T-helper 17 cell (primary cell): ENCODE data around the gene CORO2B. TPM values are rescaled to one million over a fixed set of nuclear protein-coding genes. Genes with fewer than 3 reads are reported as not detected.
"Not testable (repeated sequence)": the region's sequence is repeated elsewhere in the genome, so short reads cannot be mapped to it uniquely, and the experiment has no call there.

Experiments used
- ATAC-seq: fragments of 150-1000 bp; cut with Tn5 transposase; 2 replicates; pipeline ENCODE4 v1.10.0; 2021; ENCODE audit warnings: mild to moderate bottlenecking, moderate library complexity
- DNase-seq, 3 donors: peaks; one replicate each; pipeline versions ENCODE4 v3.0.0 to v3.0.0-alpha.2; 2020 to 2021
- H3K9me3 ChIP-seq: one replicate; pipeline ENCODE4 v1.7.0; 2013; ENCODE audit warnings: low read length, mild to moderate bottlenecking; ENCODE audit not compliant: control insufficient read depth, poor library complexity, severe bottlenecking
- H3K27ac Mint-ChIP-seq: one replicate; pipeline ENCODE4 v1.8.0; 2022; ENCODE audit warnings: mild to moderate bottlenecking, moderate library complexity, mixed read lengths
- H3K27me3 Mint-ChIP-seq: one replicate; pipeline ENCODE4 v1.8.0; 2022; ENCODE audit warnings: mixed read lengths
- H3K36me3 Mint-ChIP-seq: one replicate; pipeline ENCODE4 v1.8.0; 2022; ENCODE audit warnings: low read depth, mixed read lengths
- H3K4me1 Mint-ChIP-seq: one replicate; pipeline ENCODE4 v1.8.0; 2022; ENCODE audit warnings: mild to moderate bottlenecking, mixed read lengths
- H3K4me3 Mint-ChIP-seq: one replicate; pipeline ENCODE4 v1.8.0; 2022; ENCODE audit warnings: mild to moderate bottlenecking, moderate library complexity, mixed read lengths
- total RNA-seq, 4 donors: library from RNA in 2 of 4; stranded (reverse) in 2 of 4; gene quantifications; one replicate each; pipeline ENCODE4 v1.2.3 and lab custom pipeline; 2022 to 2026

CORO2B gene
- total RNA-seq, 2 donors from 2014 or later: not detected

DNA sequence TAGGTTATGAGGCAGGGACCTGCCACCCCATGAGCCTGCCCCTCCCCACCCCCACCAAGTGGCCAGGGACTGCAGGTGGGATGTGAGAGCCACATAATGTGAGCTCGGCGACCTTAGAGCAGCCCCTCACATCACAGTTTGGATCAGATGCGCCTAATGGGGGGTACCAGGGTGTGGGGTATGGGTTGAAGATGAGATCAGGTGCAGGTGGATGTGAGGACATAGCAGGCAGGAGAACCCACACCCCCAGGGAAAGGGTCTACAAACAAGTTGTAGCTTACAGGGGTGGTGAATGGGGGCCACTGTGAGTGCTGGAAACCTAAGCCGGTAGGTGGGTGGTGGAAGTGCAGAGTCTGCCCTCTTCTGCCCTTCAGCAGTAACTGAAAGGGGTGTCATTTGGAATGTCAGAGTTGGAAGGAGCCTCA lies 94.0 kb downstream of the CORO2B start:
- no peak overlapping the region for H3K4me3 Mint-ChIP-seq
- no peaks in the 10 kb centered on the region for H3K9me3 ChIP-seq
- no peak for ATAC-seq
- peaks cover 3% of the 10 kb centered on the region for H3K4me1 Mint-ChIP-seq
- no peak for DNase-seq
- no peaks in the 10 kb centered on the region for H3K36me3 Mint-ChIP-seq
- H3K27me3 Mint-ChIP-seq: peaks cover 34% of the 10 kb centered on the region
- H3K27ac Mint-ChIP-seq: no peak overlapping the region

DNA sequence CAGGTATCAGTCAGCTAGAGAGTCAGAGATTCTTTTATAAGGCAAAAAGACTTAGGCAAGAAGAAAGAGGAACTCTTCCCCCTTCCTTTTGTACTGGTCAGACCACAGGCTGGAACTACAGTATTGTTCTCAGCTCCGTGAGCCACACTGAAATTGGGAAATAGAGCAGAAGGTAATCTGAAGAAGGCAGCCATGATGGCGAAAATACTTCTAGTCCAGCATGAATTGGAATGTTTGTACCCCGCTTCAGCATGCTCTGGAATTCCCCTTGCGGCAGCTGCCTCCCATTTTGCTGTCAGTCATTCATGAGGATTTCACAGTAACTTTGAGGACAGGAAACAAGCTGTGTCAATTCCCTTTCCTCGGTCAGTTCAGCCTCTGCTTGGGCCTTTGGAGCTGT lies 96.2 kb downstream of the CORO2B start:
- Mint-ChIP-seq H3K27ac (peak overlapping the region; percentile 54), H3K4me1 (peaks cover 3% of the 10 kb centered on the region), H3K4me3 (no peak overlapping the region), H3K27me3 (peaks cover 27% of the 10 kb centered on the region), H3K36me3 (no peaks in the 10 kb centered on the region)
- no peak for ATAC-seq
- H3K9me3 ChIP-seq: no peaks in the 10 kb centered on the region
- DNase-seq: no peak

GRCh38 chr15:68676011-68676605 lies 97.3 kb downstream of the CORO2B start:
- DNase-seq (no peak), ATAC-seq (no peak)
- peaks cover 3% of the 10 kb centered on the region for H3K4me1 Mint-ChIP-seq
- no peaks in the 10 kb centered on the region for H3K36me3 Mint-ChIP-seq
- H3K9me3 ChIP-seq: no peaks in the 10 kb centered on the region
- H3K27me3 Mint-ChIP-seq: peaks cover 35% of the 10 kb centered on the region
- no peak overlapping the region for H3K27ac Mint-ChIP-seq
- no peak overlapping the region for H3K4me3 Mint-ChIP-seq

DNA sequence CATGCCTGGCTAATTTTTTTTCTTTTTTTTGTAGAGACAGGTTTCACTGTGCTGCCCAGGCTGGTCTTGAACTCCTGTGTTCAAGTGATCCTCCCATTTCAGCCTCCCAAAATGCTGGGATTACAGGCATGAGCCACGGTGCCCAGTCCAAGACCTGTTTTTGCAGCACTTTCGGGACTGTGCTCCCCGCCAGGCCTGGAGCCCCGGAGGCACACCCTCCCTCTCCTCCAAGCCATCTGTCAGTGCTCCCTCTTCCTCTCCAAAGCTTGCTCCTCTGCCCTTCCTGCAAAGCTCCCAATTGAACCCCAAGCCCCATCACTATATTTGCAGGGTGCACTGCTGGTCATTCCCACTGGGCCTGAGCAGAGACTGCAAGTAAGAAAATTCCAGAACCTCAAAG lies 98.1 kb downstream of the CORO2B start:
- Mint-ChIP-seq H3K4me1 (peaks cover 4% of the 10 kb centered on the region), H3K36me3 (no peaks in the 10 kb centered on the region)
- no peak for ATAC-seq

DNA sequence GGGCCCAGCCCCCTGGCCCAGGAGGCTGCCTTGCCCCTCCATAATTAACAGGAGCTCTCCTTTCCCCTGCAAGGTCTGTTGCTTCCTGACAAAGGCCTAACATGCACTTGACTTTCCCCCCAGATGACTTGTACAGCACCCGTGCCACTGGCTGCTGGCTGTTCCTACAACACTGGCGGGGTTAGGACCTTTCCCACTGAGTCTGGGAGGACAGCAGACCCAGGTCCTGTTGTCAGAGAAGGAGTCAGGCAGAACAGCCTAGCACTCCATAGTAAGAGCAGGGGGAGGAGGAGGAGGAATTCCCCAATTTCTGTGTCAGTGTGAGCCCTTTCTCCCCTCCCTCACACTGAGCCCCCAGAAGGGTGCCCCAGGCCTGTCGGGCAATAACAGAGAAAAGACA lies 99.2 kb downstream of the CORO2B start:
- DNase-seq: no peak
- no peak overlapping the region for H3K4me3 Mint-ChIP-seq
- peaks cover 35% of the 10 kb centered on the region for H3K27me3 Mint-ChIP-seq
- no peaks in the 10 kb centered on the region for H3K9me3 ChIP-seq
- no peak overlapping the region for H3K27ac Mint-ChIP-seq
- H3K4me1 Mint-ChIP-seq: peaks cover 10% of the 10 kb centered on the region
- H3K36me3 Mint-ChIP-seq: no peaks in the 10 kb centered on the region
- no peak for ATAC-seq

More for the DNA sequence above, 98.1 kb downstream of the CORO2B start:
- no peak overlapping the region for H3K4me3 Mint-ChIP-seq
- DNase-seq: no peak
- no peaks in the 10 kb centered on the region for H3K9me3 ChIP-seq
- H3K27me3 Mint-ChIP-seq: peaks cover 35% of the 10 kb centered on the region
- no peak overlapping the region for H3K27ac Mint-ChIP-seq

DNA sequence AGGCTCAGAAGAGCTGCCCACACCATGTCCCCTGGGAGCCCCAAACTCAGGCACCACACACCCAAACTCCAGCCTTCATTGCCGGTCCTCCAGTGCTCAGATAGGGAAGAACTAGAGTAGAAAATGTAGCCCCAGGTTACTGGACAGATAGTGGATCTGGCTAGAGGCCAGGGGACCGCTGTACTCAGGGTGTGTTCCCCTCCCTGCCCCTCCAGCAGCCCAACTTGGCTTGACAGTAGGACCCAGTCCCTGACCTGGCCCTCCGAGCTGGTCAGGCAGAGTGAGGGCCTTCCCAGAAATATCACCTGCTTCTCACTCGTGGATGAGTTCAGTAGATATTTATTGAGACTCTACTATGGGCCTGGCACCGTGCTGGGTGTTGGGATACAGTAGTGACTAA lies 100.0 kb downstream of the CORO2B start:
- Mint-ChIP-seq H3K27me3 (peaks cover 36% of the 10 kb centered on the region), H3K4me1 (peaks cover 9% of the 10 kb centered on the region), H3K27ac (no peak overlapping the region), H3K4me3 (no peak overlapping the region), H3K36me3 (no peaks in the 10 kb centered on the region)
- no peaks in the 10 kb centered on the region for H3K9me3 ChIP-seq
- DNase-seq: no peak
- ATAC-seq: no peak

- Mint-ChIP-seq H3K27ac (no peak overlapping the region), H3K27me3 (peaks cover 40% of the 10 kb centered on the region), H3K4me3 (no peak overlapping the region), H3K4me1 (peaks cover 6% of the 10 kb centered on the region), H3K36me3 (no peaks in the 10 kb centered on the region)
- DNase-seq (no peak), ATAC-seq (no peak)
- H3K9me3 ChIP-seq: no peaks in the 10 kb centered on the region
These were observed 100.4 kb downstream of the CORO2B start for GRCh38 chr15:68679161-68679560.

DNA sequence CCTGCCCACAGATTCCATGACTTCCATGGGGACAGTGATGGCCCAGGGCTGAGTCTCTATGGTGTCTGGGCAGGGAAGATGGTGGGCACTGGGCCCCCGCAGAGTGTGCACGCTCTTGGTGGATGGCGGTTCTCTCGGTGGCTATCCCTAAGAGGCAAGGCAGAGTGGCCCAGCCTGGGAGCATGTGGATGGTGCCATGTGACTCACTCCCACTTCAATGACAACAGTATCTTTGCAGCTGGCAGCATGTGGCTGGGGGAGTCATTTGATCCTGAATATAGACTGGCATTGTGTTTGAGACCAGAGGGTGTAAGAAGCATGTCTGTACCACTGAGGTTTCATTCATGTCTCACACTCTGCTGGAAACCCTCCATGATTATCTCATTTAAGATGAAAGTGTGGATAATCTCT lies 101.2 kb downstream of the CORO2B start:
- no peak for DNase-seq
- Mint-ChIP-seq H3K27ac (no peak overlapping the region), H3K36me3 (no peaks in the 10 kb centered on the region), H3K4me3 (no peak overlapping the region), H3K4me1 (peaks cover 6% of the 10 kb centered on the region), H3K27me3 (peaks cover 46% of the 10 kb centered on the region)
- no peaks in the 10 kb centered on the region for H3K9me3 ChIP-seq
- no peak for ATAC-seq

GRCh38 chr15:68680756-68681155 lies 102.0 kb downstream of the CORO2B start:
- H3K9me3 ChIP-seq, H3K27ac Mint-ChIP-seq, DNase-seq, H3K4me1 Mint-ChIP-seq, ATAC-seq, H3K36me3 Mint-ChIP-seq, H3K4me3 Mint-ChIP-seq: not testable (repeated sequence)
- peaks cover 46% of the 10 kb centered on the region for H3K27me3 Mint-ChIP-seq

GRCh38 chr15:68681836-68682235 lies 103.0 kb downstream of the CORO2B start:
- peaks cover 6% of the 10 kb centered on the region for H3K4me1 Mint-ChIP-seq
- no peaks in the 10 kb centered on the region for H3K9me3 ChIP-seq
- H3K36me3 Mint-ChIP-seq: no peaks in the 10 kb centered on the region
- DNase-seq (no peak), ATAC-seq (no peak)
- H3K27ac Mint-ChIP-seq: peak overlapping the region; percentile 45
- H3K27me3 Mint-ChIP-seq: peaks cover 46% of the 10 kb centered on the region
- no peak overlapping the region for H3K4me3 Mint-ChIP-seq

GRCh38 chr15:68682330-68682729 lies 103.5 kb downstream of the CORO2B start:
- no peak for ATAC-seq
- DNase-seq: no peak
- H3K27ac Mint-ChIP-seq: no peak overlapping the region
- peaks cover 6% of the 10 kb centered on the region for H3K4me1 Mint-ChIP-seq
- H3K27me3 Mint-ChIP-seq: peaks cover 46% of the 10 kb centered on the region
- no peaks in the 10 kb centered on the region for H3K36me3 Mint-ChIP-seq
- H3K9me3 ChIP-seq: no peaks in the 10 kb centered on the region
- H3K4me3 Mint-ChIP-seq: no peak overlapping the region

DNA sequence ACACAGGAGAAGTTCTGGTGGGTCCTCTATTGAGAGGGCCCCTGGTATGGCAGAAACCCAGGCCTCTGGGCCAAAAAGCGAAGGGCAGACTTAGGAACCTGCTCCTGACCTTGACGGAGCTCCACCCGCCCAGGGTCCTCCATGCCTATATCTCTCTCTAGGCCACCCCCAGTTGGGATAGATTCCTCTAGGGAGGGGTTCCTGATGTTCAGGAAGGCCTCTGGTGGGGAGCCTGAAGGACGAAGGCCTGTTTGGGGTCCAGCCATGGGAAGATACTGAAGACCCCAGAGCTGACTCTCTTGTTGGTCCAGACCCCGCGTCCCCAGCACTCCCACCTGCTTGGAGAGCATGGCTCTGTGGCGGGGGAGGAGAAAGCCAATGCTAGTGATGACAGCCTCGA lies 104.2 kb downstream of the CORO2B start:
- ATAC-seq: no peak
- no peaks in the 10 kb centered on the region for H3K36me3 Mint-ChIP-seq

DNA sequence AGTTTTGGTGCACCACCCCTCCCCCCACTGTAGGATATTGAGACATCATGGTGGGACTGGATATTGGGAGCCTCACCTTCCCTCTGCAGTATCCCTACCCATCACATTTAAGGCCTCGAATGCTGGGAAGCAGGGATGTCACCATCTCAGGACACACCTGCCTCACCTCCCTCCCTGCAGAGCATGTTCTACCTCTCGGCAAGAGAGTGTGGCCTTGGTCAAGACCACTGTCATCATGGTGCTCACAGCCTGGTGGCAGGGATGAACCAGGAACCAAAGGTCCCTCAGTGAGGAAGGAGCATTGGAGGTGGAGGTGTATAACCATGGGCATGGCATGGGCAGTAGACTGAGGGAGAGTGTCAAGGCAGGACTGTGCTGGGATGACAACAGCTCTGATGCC lies 104.8 kb downstream of the CORO2B start:
- no peaks in the 10 kb centered on the region for H3K36me3 Mint-ChIP-seq
- ATAC-seq: no peak

More for the DNA sequence above, 104.2 kb downstream of the CORO2B start:
- no peak overlapping the region for H3K27ac Mint-ChIP-seq
- DNase-seq: no peak
- H3K9me3 ChIP-seq: no peaks in the 10 kb centered on the region
- peaks cover 46% of the 10 kb centered on the region for H3K27me3 Mint-ChIP-seq
- H3K4me3 Mint-ChIP-seq: no peak overlapping the region
- peaks cover 6% of the 10 kb centered on the region for H3K4me1 Mint-ChIP-seq

DNA sequence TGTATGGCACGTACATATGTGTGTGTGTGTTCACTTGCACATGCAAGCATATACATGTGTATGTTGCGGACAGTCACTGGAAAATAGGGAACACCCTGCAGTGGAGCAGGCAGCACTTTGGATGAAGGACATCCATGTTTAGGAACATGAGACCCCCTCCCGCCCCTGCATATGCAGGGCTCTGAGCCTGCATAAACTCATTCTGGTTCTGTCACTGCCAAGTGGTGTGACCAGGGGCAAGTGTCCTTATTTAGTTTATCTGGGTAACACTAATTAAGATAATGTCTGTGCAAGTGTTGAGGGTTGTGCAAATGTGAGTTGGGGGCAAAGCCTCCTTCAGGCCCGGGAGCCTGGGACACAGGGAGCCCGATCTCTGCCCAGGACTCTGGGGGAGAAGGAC lies 105.7 kb downstream of the CORO2B start:
- Mint-ChIP-seq H3K4me1 (peaks cover 6% of the 10 kb centered on the region), H3K27me3 (peaks cover 40% of the 10 kb centered on the region), H3K4me3 (no peak overlapping the region), H3K36me3 (no peaks in the 10 kb centered on the region), H3K27ac (no peak overlapping the region)
- H3K9me3 ChIP-seq: no peaks in the 10 kb centered on the region
- ATAC-seq (no peak), DNase-seq (no peak)

More for the DNA sequence above, 104.8 kb downstream of the CORO2B start:
- no peaks in the 10 kb centered on the region for H3K9me3 ChIP-seq
- peaks cover 6% of the 10 kb centered on the region for H3K4me1 Mint-ChIP-seq
- no peak overlapping the region for H3K27ac Mint-ChIP-seq
- H3K27me3 Mint-ChIP-seq: peaks cover 46% of the 10 kb centered on the region
- DNase-seq: no peak
- no peak overlapping the region for H3K4me3 Mint-ChIP-seq
